ENCODE results near the gene DNM1.

DNM1 gene

DNA sequence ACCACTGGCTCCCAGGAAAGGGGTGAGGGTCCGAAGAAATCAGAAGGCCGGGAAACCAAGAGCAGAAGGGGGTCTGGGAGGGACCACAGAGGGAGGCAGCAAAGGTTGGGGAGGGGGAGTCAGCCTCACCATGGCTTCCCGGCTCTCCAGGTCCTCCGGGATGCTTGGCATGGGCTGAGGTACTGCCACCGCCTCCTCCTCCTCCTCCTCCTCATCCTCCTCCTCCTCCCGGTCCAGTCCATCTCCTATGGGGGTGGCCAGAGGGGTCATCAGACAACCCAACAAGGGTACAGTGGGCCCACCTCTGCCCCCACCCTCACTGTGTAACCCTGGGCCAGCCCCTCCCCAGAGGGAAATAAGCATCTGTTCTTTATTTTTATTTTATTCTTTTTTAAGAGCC, 55.1 kb downstream of the DNM1 start:
- TF ChIP-seq, protein P1, sequence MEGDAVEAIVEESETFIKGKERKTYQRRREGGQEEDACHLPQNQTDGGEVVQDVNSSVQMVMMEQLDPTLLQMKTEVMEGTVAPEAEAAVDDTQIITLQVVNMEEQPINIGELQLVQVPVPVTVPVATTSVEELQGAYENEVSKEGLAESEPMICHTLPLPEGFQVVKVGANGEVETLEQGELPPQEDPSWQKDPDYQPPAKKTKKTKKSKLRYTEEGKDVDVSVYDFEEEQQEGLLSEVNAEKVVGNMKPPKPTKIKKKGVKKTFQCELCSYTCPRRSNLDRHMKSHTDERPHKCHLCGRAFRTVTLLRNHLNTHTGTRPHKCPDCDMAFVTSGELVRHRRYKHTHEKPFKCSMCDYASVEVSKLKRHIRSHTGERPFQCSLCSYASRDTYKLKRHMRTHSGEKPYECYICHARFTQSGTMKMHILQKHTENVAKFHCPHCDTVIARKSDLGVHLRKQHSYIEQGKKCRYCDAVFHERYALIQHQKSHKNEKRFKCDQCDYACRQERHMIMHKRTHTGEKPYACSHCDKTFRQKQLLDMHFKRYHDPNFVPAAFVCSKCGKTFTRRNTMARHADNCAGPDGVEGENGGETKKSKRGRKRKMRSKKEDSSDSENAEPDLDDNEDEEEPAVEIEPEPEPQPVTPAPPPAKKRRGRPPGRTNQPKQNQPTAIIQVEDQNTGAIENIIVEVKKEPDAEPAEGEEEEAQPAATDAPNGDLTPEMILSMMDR (conservative IDR thresholded peaks at IDR 0.05; ENCODE audit: control insufficient read depth, insufficient read depth, low read depth, low read length): no peak
- no peak for DNase-seq (ENCODE audit: low read depth)
- no peak overlapping the region for H3K4me3 ChIP-seq (ENCODE audit: control insufficient read depth, low read depth, low read length)

DNA sequence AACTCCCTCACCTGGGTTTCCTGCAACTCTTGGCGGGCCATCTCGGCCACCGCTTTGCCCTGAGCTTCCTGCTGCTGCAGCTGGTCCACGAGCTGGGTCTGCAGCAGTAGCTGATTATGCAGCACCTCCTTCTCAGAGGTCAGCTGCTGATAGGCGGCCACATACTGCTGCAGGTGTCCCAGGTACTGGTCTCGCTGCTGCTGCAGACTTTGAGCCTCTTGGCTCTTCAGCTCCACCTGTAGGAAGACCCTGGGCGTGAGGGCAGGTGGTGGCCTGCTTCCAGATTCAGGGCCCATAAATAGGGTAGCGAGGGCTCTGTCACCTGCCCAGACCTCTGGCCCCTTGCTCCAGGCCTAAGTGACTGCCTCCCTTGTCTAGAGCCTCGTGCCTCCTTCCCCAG, 56.0 kb downstream of the DNM1 start:
- no peak overlapping the region for H3K4me3 ChIP-seq (ENCODE audit: control insufficient read depth, low read depth, low read length)
- TF ChIP-seq, protein P1 (conservative IDR thresholded peaks at IDR 0.05; ENCODE audit: control insufficient read depth, insufficient read depth, low read depth, low read length): no peak
- no peak for DNase-seq (ENCODE audit: low read depth)

DNA sequence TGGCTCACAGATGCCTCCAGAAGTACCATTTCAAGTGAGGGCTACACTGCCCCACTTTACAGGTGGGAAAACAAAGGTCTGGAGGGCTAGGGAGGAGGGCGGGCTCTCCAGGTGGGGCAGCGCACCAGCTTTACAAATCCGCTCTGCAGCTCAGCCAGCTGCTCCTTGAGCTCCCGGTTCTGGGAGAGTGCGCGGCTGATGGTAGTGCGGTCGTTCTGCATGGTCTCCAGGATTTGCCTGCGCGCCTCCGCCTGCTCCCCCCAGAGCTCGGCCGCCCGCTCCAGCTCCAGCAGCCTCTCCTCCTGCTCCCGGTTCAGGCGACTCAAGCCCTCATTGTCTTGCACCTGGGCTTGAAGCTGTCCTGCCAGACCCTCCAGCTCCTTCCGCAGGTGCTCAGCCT, 57.2 kb downstream of the DNM1 start:
- TF ChIP-seq, protein P1 (conservative IDR thresholded peaks at IDR 0.05; ENCODE audit: control insufficient read depth, insufficient read depth, low read depth, low read length): no peak
- H3K4me3 ChIP-seq (ENCODE audit: control insufficient read depth, low read depth, low read length): no peak overlapping the region
- DNase-seq (ENCODE audit: low read depth): no peak

DNA sequence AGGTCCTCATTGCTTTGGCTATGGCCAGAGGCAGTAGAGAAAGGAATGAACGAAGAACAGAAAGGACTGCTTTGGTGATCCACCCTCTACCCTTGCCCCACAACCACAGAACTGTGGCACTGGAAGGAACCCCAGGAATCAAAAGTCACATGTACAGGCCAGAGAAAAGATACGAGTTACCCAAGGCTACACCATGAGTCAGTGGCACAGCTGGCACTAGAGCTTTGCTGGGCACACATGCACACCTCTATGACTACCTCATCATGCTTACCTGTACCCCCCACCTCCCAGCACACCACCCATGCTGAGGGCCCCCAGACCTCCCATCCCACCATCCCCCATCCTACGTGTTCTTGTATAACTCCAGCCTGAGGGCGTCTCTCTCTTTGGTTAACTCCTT, 59.5 kb downstream of the DNM1 start:
- TF ChIP-seq, protein P1 (conservative IDR thresholded peaks at IDR 0.05; ENCODE audit: control insufficient read depth, insufficient read depth, low read depth, low read length): no peak
- no peak overlapping the region for H3K4me3 ChIP-seq (ENCODE audit: control insufficient read depth, low read depth, low read length)
- no peak for DNase-seq (ENCODE audit: low read depth)

DNA sequence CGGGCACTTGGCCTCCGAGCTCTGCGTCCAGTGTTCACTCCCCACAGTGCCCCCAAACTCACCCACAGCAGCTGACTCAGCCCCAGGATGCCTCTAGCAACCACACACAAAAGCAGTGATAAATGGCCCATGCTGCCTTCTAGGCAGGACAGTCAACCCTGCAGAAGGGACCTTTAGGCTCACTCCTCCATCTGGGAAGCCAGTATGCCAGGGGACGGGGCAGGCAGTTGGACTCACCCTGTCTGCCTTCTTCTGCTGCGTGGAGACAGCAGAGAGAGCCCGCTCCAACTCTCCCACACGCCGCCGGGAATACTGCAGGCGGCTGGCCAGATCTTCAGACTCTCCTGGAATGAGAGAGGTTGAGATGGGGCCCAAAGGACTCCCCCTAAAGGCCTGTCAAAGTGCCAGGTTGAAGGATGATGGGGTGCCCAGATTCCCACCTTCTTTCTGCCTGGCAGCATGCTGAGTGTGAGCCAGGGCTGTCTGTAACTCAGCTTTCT, 62.2 kb downstream of the DNM1 start:
- TF ChIP-seq, protein P1 (conservative IDR thresholded peaks at IDR 0.05; ENCODE audit: control insufficient read depth, insufficient read depth, low read depth, low read length): no peak
- no peak overlapping the region for H3K4me3 ChIP-seq (ENCODE audit: control insufficient read depth, low read depth, low read length)
- DNase-seq (ENCODE audit: low read depth): no peak

DNA sequence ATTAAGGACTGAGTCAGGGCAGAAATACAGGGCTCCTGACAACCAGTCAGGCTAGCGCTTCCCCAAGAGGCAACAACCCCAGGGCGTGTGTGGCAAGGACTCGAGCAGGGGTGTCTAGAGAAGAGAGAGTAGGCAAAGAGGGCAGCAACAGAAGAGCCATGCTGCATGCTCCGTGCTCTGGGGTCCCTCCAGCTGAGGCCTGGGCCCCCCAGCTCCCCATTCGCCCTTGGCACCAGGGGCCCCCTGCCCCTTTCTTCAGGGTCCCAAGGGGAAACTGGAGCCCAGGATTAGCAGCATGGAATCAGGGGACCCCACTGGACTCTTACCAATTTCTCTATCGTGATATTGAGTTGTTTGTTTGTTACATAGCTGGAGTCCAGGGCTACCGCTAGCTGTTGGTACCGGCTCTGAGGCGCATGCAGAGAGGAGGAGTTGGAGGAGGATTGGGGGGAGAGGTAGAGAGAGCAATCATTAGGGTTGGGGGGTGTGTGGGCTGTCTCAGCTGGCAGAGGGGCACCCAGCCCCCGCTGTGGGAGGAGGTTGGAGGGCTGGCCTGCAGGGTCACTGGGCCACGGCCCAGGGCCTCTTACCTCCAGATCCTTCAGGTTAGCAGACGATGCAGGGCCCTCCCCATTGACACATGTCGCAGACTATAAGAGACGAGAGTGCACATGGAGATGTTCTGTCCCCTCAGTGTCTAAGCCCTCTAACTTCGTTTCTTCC, 63.9 kb downstream of the DNM1 start:
- no peak for DNase-seq (ENCODE audit: low read depth)
- H3K4me3 ChIP-seq (ENCODE audit: control insufficient read depth, low read depth, low read length): no peak overlapping the region
- TF ChIP-seq, protein P1 (conservative IDR thresholded peaks at IDR 0.05; ENCODE audit: control insufficient read depth, insufficient read depth, low read depth, low read length): no peak
